GM23338 (cell line): ENCODE data around the gene CELA3A. TPM values are rescaled to one million over a fixed set of nuclear protein-coding genes. Genes with fewer than 3 reads are reported as not detected.

Source experiments
- CREB1 ChIP-seq: fragments of 250-450 bp; sonication (Bioruptor Pico); IDR thresholded peaks from 2 replicates; pipeline ENCODE4 v1.5.0; 2020; ENCODE audit warnings: low read depth, mild to moderate bottlenecking, moderate library complexity
- ETS1 ChIP-seq: IDR thresholded peaks from 2 replicates; pipeline ENCODE4 v1.6.1; 2016; ENCODE audit warnings: antibody characterized with exemption
- EZH2 ChIP-seq: fragments of 200-600 bp; sonication (generic); IDR thresholded peaks from one replicate; pipeline ENCODE4 v1.8.0; 2017; ENCODE audit warnings: antibody characterized with exemption, mild to moderate bottlenecking, low read depth; ENCODE audit not compliant: unreplicated experiment
- JUNB ChIP-seq: IDR thresholded peaks from one replicate; pipeline ENCODE4 v1.6.1; 2016; ENCODE audit warnings: antibody characterized with exemption; ENCODE audit not compliant: unreplicated experiment
- NANOG ChIP-seq: IDR thresholded peaks from 2 replicates; pipeline ENCODE4 v1.6.1; 2016; ENCODE audit warnings: antibody characterized with exemption, borderline replicate concordance
- POLR2AphosphoS5 ChIP-seq: IDR thresholded peaks from 2 replicates; pipeline ENCODE4 v1.6.1; 2016; ENCODE audit warnings: antibody characterized with exemption, low read depth
- REST ChIP-seq: IDR thresholded peaks from one replicate; pipeline ENCODE4 v1.6.1; 2018; ENCODE audit warnings: antibody characterized with exemption; ENCODE audit not compliant: unreplicated experiment
- ZNF114 ChIP-seq: fragments of 250-450 bp; sonication (Bioruptor Pico); IDR thresholded peaks from 2 replicates; pipeline ENCODE4 v1.5.0; 2020; ENCODE audit warnings: mild to moderate bottlenecking, moderate library complexity
- ZNF331 ChIP-seq: fragments of 250-450 bp; sonication (Bioruptor Pico); IDR thresholded peaks from 2 replicates; pipeline ENCODE4 v1.5.0; 2020; ENCODE audit warnings: low read depth, mild to moderate bottlenecking, moderate library complexity
- ZNF462 ChIP-seq: fragments of 250-450 bp; sonication (Bioruptor Pico); IDR thresholded peaks from 2 replicates; pipeline ENCODE4 v1.5.0; 2020; ENCODE audit warnings: mild to moderate bottlenecking, moderate library complexity
- polyA plus RNA-seq: library from polyadenylated mRNA; unstranded; fragments of >200 nt; fragmentation: Nextera tagmentation; extraction: Ambion mirVana; gene quantifications from 2 replicates; pipeline ENCODE4 v1.2.1, GENCODE V29; 2016
- total RNA-seq: library from RNA; depleted of rRNA; stranded (reverse); fragments of >200 nt; shearing (Covaris generic); gene quantifications from 2 replicates; pipeline ENCODE4 v1.2.3, GENCODE V29; 2014

The CELA3A gene
- total and polyA plus RNA-seq, 2 experiments from 2014 or later = not detected

- TF ChIP-seq ZNF462 (CRISPR knock-in tag) (no peak), EZH2 (no peak), POLR2AphosphoS5 (no peak), ZNF331 (CRISPR knock-in tag) (no peak), JUNB (no peak), ETS1 (no peak), ZNF114 (CRISPR knock-in tag) (no peak), NANOG (no peak), REST (no peak), CREB1 (CRISPR knock-in tag) (no peak)
These were observed 39.7 kb upstream of the CELA3A start (continued) for GRCh38 chr1:21961799-21962198.
